ENCODE measurements around the gene IDH3B. TPM values are rescaled to one million over a fixed set of nuclear protein-coding genes. Genes with fewer than 3 reads are reported as not detected.

IDH3B gene
- polyA plus RNA-seq (2013), result 41.4 and 42.6 TPM in 2 replicates

GRCh38 chr20:2663887-2664719 is at the start of gene IDH3B:
Gene IDH3B (minus strand): TSS chr20:2664216. CDS start chr20:2664188, 28 bp downstream.
- H4K91ac ChIP-seq (ENCODE audit: low read depth, low read length), result peak within 1 kb of the TSS; percentile 60
- H4K12ac ChIP-seq (ENCODE audit: low read depth, low read length), result peak within 1 kb of the TSS; percentile 78
- H3K4me2 ChIP-seq (ENCODE audit: low read length), result peak within 1 kb of the TSS; percentile 98
- peaks cover 15 to 24% of the 10 kb centered on the region in 2 experiments for H3K36me3 ChIP-seq (ENCODE audit: control insufficient read depth in 1 of 2, insufficient read depth in 2 of 2, low read length in 2 of 2)
- no peak within 1 kb of the TSS for H2BK120ac ChIP-seq (ENCODE audit: insufficient read depth, low read length, poor library complexity)
- peak within 1 kb of the TSS; percentile 94 for H3K4me3 ChIP-seq (ENCODE audit: low read depth, low read length)
- no peaks in the 10 kb centered on the region for H3K27me3 ChIP-seq (ENCODE audit: insufficient read depth, low read length)
- H3K4me1 ChIP-seq (ENCODE audit: control insufficient read depth in 1 of 2, insufficient read depth in 2 of 2, low read length in 2 of 2), result peaks cover 4% of the 10 kb centered on the region in 2 experiments
- peak within 1 kb of the TSS; percentile 87 for H3K9ac ChIP-seq (ENCODE audit: low read length)
- H3K9me3 ChIP-seq (ENCODE audit: insufficient read depth, low read depth, low read length), result no peaks in the 10 kb centered on the region
- no peak within 1 kb of the TSS for H2BK5ac ChIP-seq (ENCODE audit: low read depth, low read length, poor library complexity)
- peak within 1 kb of the TSS; percentile 0 for H3K27ac ChIP-seq (ENCODE audit: low read depth, low read length)
- peak within 1 kb of the TSS; percentile 69 for H4K8ac ChIP-seq (ENCODE audit: low read depth, low read length)
- peak within 1 kb of the TSS; percentile 34 for H3K4ac ChIP-seq (ENCODE audit: low read depth, low read length)
- DNase-seq, result peak; percentile 91 to 92
- H2AFZ ChIP-seq (ENCODE audit: insufficient read depth, low read length, poor library complexity), result peak within 1 kb of the TSS; percentile 41
- no peak within 1 kb of the TSS for H2BK12ac ChIP-seq (ENCODE audit: low read length)
- no peaks in the 10 kb centered on the region for H3K79me2 ChIP-seq (ENCODE audit: control insufficient read depth, insufficient read depth, low read length, poor library complexity)
- WGBS (ENCODE audit: extremely low coverage, insufficient coverage, insufficient read length), result no CpG with 5 or more reads among the region's 49 CpGs
- no peaks in the 10 kb centered on the region for H3K79me1 ChIP-seq (ENCODE audit: low read length)
- peak within 1 kb of the TSS; percentile 1 for H3K18ac ChIP-seq (ENCODE audit: low read length)
- peak within 1 kb of the TSS; percentile 3 for H2AK5ac ChIP-seq (ENCODE audit: low read length)
- no peak within 1 kb of the TSS for H3K23ac ChIP-seq (ENCODE audit: low read length)
- H3K14ac ChIP-seq (ENCODE audit: low read length), result peak within 1 kb of the TSS; percentile 21

GRCh38 chr20:2713285-2713684 is 49.3 kb upstream of the IDH3B start:
- Histone ChIP-seq H3K36me3 (ENCODE audit: control insufficient read depth in 1 of 2, insufficient read depth in 2 of 2, low read length in 2 of 2) (no peaks in the 10 kb centered on the region), H3K4ac (ENCODE audit: low read depth, low read length) (no peak overlapping the region), H4K8ac (ENCODE audit: low read depth, low read length) (no peak overlapping the region), H2BK12ac (ENCODE audit: low read length) (no peak overlapping the region), H3K27me3 (ENCODE audit: insufficient read depth, low read length) (no peaks in the 10 kb centered on the region), H3K79me2 (ENCODE audit: control insufficient read depth, insufficient read depth, low read length, poor library complexity) (no peaks in the 10 kb centered on the region), H3K4me1 (ENCODE audit: control insufficient read depth in 1 of 2, insufficient read depth in 2 of 2, low read length in 2 of 2) (no peaks in the 10 kb centered on the region), H3K18ac (ENCODE audit: low read length) (no peak overlapping the region), H3K23ac (ENCODE audit: low read length) (no peak overlapping the region), H3K4me2 (ENCODE audit: low read length) (no peak overlapping the region), H3K9ac (ENCODE audit: low read length) (no peak overlapping the region), H2AFZ (ENCODE audit: insufficient read depth, low read length, poor library complexity) (no peak overlapping the region), H2BK5ac (ENCODE audit: low read depth, low read length, poor library complexity) (no peak overlapping the region), H3K79me1 (ENCODE audit: low read length) (no peaks in the 10 kb centered on the region), H3K14ac (ENCODE audit: low read length) (no peak overlapping the region), H2AK5ac (ENCODE audit: low read length) (no peak overlapping the region), H2BK120ac (ENCODE audit: insufficient read depth, low read length, poor library complexity) (no peak overlapping the region), H3K9me3 (ENCODE audit: insufficient read depth, low read depth, low read length) (no peaks in the 10 kb centered on the region), H3K4me3 (ENCODE audit: low read depth, low read length) (no peak overlapping the region), H4K12ac (ENCODE audit: low read depth, low read length) (no peak overlapping the region), H4K91ac (ENCODE audit: low read depth, low read length) (no peak overlapping the region), H3K27ac (ENCODE audit: low read depth, low read length) (no peak overlapping the region)
- no CpG with 5 or more reads among the region's 3 CpGs for WGBS (ENCODE audit: extremely low coverage, insufficient coverage, insufficient read length)
- no peak for DNase-seq

GRCh38 chr20:2709205-2709981 is 45.4 kb upstream of the IDH3B start:
- H3K27ac ChIP-seq (ENCODE audit: low read depth, low read length), result no peak overlapping the region
- H3K23ac ChIP-seq (ENCODE audit: low read length), result no peak overlapping the region
- H4K91ac ChIP-seq (ENCODE audit: low read depth, low read length), result no peak overlapping the region
- no peak overlapping the region for H3K4me3 ChIP-seq (ENCODE audit: low read depth, low read length)
- no peaks in the 10 kb centered on the region for H3K36me3 ChIP-seq (ENCODE audit: control insufficient read depth in 1 of 2, insufficient read depth in 2 of 2, low read length in 2 of 2)
- H2BK12ac ChIP-seq (ENCODE audit: low read length), result no peak overlapping the region
- no peak overlapping the region for H3K4me2 ChIP-seq (ENCODE audit: low read length)
- H3K9ac ChIP-seq (ENCODE audit: low read length), result no peak overlapping the region
- H2AFZ ChIP-seq (ENCODE audit: insufficient read depth, low read length, poor library complexity), result no peak overlapping the region
- no peak overlapping the region for H4K12ac ChIP-seq (ENCODE audit: low read depth, low read length)
- peaks cover 2% of the 10 kb centered on the region for H3K9me3 ChIP-seq (ENCODE audit: insufficient read depth, low read depth, low read length)
- no peak overlapping the region for H2AK5ac ChIP-seq (ENCODE audit: low read length)
- no peak overlapping the region for H3K18ac ChIP-seq (ENCODE audit: low read length)
- no peak overlapping the region for H4K8ac ChIP-seq (ENCODE audit: low read depth, low read length)
- peaks cover 3% of the 10 kb centered on the region for H3K27me3 ChIP-seq (ENCODE audit: insufficient read depth, low read length)
- H3K14ac ChIP-seq (ENCODE audit: low read length), result no peak overlapping the region
- H2BK120ac ChIP-seq (ENCODE audit: insufficient read depth, low read length, poor library complexity), result no peak overlapping the region
- no CpG with 5 or more reads among the region's 17 CpGs for WGBS (ENCODE audit: extremely low coverage, insufficient coverage, insufficient read length)
- H3K4me1 ChIP-seq (ENCODE audit: control insufficient read depth in 1 of 2, insufficient read depth in 2 of 2, low read length in 2 of 2), result no peaks in the 10 kb centered on the region
- no peak overlapping the region for H2BK5ac ChIP-seq (ENCODE audit: low read depth, low read length, poor library complexity)
- H3K4ac ChIP-seq (ENCODE audit: low read depth, low read length), result no peak overlapping the region
- no peak for DNase-seq
- H3K79me2 ChIP-seq (ENCODE audit: control insufficient read depth, insufficient read depth, low read length, poor library complexity), result no peaks in the 10 kb centered on the region
- H3K79me1 ChIP-seq (ENCODE audit: low read length), result no peaks in the 10 kb centered on the region

GRCh38 chr20:2708665-2709064 is 44.6 kb upstream of the IDH3B start:
- Histone ChIP-seq H3K79me2 (ENCODE audit: control insufficient read depth, insufficient read depth, low read length, poor library complexity) (no peaks in the 10 kb centered on the region), H3K23ac (ENCODE audit: low read length) (no peak overlapping the region), H3K27ac (ENCODE audit: low read depth, low read length) (no peak overlapping the region), H3K4me3 (ENCODE audit: low read depth, low read length) (no peak overlapping the region), H3K4me1 (ENCODE audit: control insufficient read depth in 1 of 2, insufficient read depth in 2 of 2, low read length in 2 of 2) (no peaks in the 10 kb centered on the region), H3K9ac (ENCODE audit: low read length) (no peak overlapping the region), H3K18ac (ENCODE audit: low read length) (no peak overlapping the region), H4K8ac (ENCODE audit: low read depth, low read length) (no peak overlapping the region), H3K9me3 (ENCODE audit: insufficient read depth, low read depth, low read length) (peaks cover 2% of the 10 kb centered on the region), H3K4ac (ENCODE audit: low read depth, low read length) (no peak overlapping the region), H2AFZ (ENCODE audit: insufficient read depth, low read length, poor library complexity) (no peak overlapping the region), H3K27me3 (ENCODE audit: insufficient read depth, low read length) (peaks cover 3% of the 10 kb centered on the region), H3K36me3 (ENCODE audit: control insufficient read depth in 1 of 2, insufficient read depth in 2 of 2, low read length in 2 of 2) (no peaks in the 10 kb centered on the region), H2BK5ac (ENCODE audit: low read depth, low read length, poor library complexity) (no peak overlapping the region), H2BK120ac (ENCODE audit: insufficient read depth, low read length, poor library complexity) (no peak overlapping the region), H3K14ac (ENCODE audit: low read length) (no peak overlapping the region), H4K91ac (ENCODE audit: low read depth, low read length) (no peak overlapping the region), H2BK12ac (ENCODE audit: low read length) (no peak overlapping the region), H2AK5ac (ENCODE audit: low read length) (no peak overlapping the region), H4K12ac (ENCODE audit: low read depth, low read length) (no peak overlapping the region), H3K79me1 (ENCODE audit: low read length) (no peaks in the 10 kb centered on the region), H3K4me2 (ENCODE audit: low read length) (no peak overlapping the region)
- WGBS (ENCODE audit: extremely low coverage, insufficient coverage, insufficient read length), result no CpG with 5 or more reads among the region's 9 CpGs
- no peak for DNase-seq

All from trophoblast cell (in vitro differentiated cells and primary cell).